Activated CD4-positive, alpha-beta memory T cell treated with anti-CD3 and anti-CD28 coated beads for 36 hours (primary cell): ENCODE measurements around the gene AIMP1. TPM values are rescaled to one million over a fixed set of nuclear protein-coding genes. Genes with fewer than 3 reads are reported as not detected.

Experiments
- CTCF ChIA-PET: fragments of 350-600 bp; sonication (Branson Sonifier 250); formaldehyde crosslinking; loops from one replicate; lab custom pipeline; 2021; ENCODE audit warnings: antibody characterized with exemption, inconsistent platforms; lab: Charles Lee
- POLR2A ChIA-PET: fragments of 350-600 bp; sonication (Branson Sonifier 250); formaldehyde crosslinking; loops from one replicate; lab custom pipeline; 2021; ENCODE audit warnings: antibody characterized with exemption; lab: Charles Lee
- DNase-seq: peaks from one replicate; pipeline ENCODE4 v3.0.0-alpha.2; 2020
- H3K27ac Mint-ChIP-seq: one replicate; pipeline ENCODE4 v1.8.0; 2021; ENCODE audit warnings: mixed read lengths
- H3K27me3 Mint-ChIP-seq: one replicate; pipeline ENCODE4 v1.8.0; 2021; ENCODE audit warnings: mixed read lengths
- H3K36me3 Mint-ChIP-seq: one replicate; pipeline ENCODE4 v1.8.0; 2021; ENCODE audit warnings: mixed read lengths
- H3K4me1 Mint-ChIP-seq: one replicate; pipeline ENCODE4 v1.8.0; 2021; ENCODE audit warnings: low read depth, mixed read lengths
- H3K4me3 Mint-ChIP-seq: one replicate; pipeline ENCODE4 v1.8.0; 2021; ENCODE audit warnings: mild to moderate bottlenecking, mixed read lengths
- H3K9me3 Mint-ChIP-seq: one replicate; pipeline ENCODE4 v1.8.0; 2021; ENCODE audit warnings: mixed read lengths
- intact Hi-C: fragments of 100-400 bp; cut with micrococcal nuclease; formaldehyde crosslinking; loops from one replicate; pipeline ENCODE4 v1.15.1; 2023
- total RNA-seq, 2 experiments: library from RNA; stranded (reverse); gene quantifications; one replicate each; pipeline ENCODE4 v1.2.3, GENCODE V29; 2021

AIMP1 gene
- total RNA-seq, 2 experiments from 2014 or later: 59.2 to 60.1 TPM

DNA sequence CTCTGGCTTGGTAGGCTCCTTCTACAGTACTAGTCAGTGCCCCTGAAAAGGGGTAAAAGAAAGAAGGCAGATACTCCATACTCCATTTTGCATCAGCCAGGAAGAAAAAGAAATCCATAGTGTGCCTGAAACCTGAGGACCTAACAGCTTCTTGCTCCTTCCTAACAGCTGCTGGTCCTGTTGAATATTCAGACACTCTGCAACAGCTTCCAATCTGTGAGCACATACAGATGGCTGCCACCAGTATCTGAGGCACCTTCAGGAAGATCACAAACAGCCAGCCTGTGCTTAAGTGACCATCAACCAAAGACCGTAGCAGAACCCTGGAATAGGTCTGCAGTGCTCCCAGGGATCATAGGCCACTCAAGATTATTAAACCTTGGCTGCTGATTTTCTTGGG lies 47.9 kb downstream of the AIMP1 start:
- no peak overlapping the region for H3K4me3 Mint-ChIP-seq
- ChIA-PET CTCF (interaction anchor here (1.5 kb wide), 1 partner anchor 98 kb away, joined by 3 read pairs; no protein-coding TSS in a partner anchor), POLR2A (interaction anchor here (0.7 kb wide), 1 partner anchor 409 kb away, joined by 3 read pairs; no protein-coding TSS in a partner anchor)
- no peaks in the 10 kb centered on the region for H3K4me1 Mint-ChIP-seq
- DNase-seq: no peak
- intact Hi-C loops: no loop called here
- no peak overlapping the region for H3K27ac Mint-ChIP-seq
- no peaks in the 10 kb centered on the region for H3K36me3 Mint-ChIP-seq
- peaks cover 7% of the 10 kb centered on the region for H3K27me3 Mint-ChIP-seq
- no peaks in the 10 kb centered on the region for H3K9me3 Mint-ChIP-seq

DNA sequence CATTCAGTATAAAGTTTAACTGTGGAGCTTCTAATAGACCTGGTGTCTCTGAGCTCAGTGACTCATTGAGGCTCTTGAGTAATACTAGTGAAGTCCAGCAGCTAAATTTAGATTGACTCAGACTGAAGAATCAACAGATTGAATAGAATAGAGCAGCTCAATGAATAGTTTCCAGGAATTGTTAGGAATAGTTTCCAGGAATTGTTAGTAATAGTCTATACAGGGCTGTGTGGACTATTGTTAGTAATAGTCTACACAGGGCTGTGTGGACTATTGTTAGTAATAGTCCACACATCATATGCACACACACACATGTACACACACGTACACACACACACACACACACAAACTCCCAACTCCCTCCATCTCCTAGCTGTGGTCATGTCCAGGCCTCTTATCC lies 49.3 kb downstream of the AIMP1 start:
- Mint-ChIP-seq H3K36me3 (no peaks in the 10 kb centered on the region), H3K27ac (no peak overlapping the region), H3K9me3 (no peaks in the 10 kb centered on the region), H3K27me3 (peaks cover 9% of the 10 kb centered on the region), H3K4me1 (no peaks in the 10 kb centered on the region), H3K4me3 (no peak overlapping the region)
- POLR2A ChIA-PET: no interaction called here
- intact Hi-C loops: no loop called here
- CTCF ChIA-PET: interaction anchor here (1.5 kb wide), 1 partner anchor 99 kb away, joined by 3 read pairs; no protein-coding TSS in a partner anchor
- DNase-seq: no peak

DNA sequence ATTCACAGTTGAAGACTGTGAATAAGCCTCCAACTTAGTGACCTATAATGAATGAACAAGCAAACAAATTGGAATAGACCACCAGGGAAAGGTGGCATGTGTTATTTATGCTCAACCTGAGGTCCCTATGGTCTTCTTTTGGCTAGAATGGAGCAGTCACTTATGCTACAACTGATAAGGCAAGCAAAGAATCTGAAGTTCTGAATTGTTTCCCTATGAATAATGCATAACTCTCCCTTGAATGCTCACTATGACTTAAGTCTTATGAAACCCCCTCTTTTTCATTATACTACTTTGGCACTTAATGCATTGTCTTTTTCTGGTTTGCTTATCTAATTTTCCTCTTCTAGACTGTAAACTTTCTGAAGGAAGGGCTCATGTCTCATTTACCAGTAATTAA lies 49.7 kb downstream of the AIMP1 start:
- no peak overlapping the region for H3K4me3 Mint-ChIP-seq
- DNase-seq: no peak
- peaks cover 9% of the 10 kb centered on the region for H3K27me3 Mint-ChIP-seq
- no peaks in the 10 kb centered on the region for H3K36me3 Mint-ChIP-seq
- POLR2A ChIA-PET: no interaction called here
- CTCF ChIA-PET: interaction anchor here (1.5 kb wide), 1 partner anchor 99 kb away, joined by 3 read pairs; no protein-coding TSS in a partner anchor
- no peaks in the 10 kb centered on the region for H3K4me1 Mint-ChIP-seq
- H3K27ac Mint-ChIP-seq: no peak overlapping the region
- intact Hi-C loops: no loop called here
- H3K9me3 Mint-ChIP-seq: no peaks in the 10 kb centered on the region

DNA sequence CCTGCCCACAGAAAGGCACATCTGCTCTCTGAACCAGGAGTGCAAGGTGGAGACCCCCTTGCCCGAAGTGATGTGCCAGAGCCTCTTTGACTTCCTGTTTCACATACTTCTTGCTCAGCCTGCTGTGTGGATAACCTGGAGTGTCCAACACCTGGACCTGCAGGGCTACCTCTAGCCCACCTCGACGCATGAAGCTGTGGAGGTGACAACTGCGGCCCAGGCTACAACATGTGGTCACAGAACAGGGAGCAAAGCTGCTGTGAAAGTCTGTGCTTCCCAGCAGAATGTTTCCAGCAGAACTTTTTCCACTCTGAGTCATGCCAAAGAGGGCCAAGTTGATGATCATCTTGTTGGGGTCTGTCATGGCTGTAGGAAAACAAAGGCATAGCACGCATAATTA lies 50.7 kb downstream of the AIMP1 start:
- H3K27me3 Mint-ChIP-seq: peaks cover 9% of the 10 kb centered on the region
- H3K4me3 Mint-ChIP-seq: no peak overlapping the region
- no peaks in the 10 kb centered on the region for H3K4me1 Mint-ChIP-seq
- CTCF ChIA-PET: no interaction called here
- POLR2A ChIA-PET: no interaction called here
- H3K9me3 Mint-ChIP-seq: no peaks in the 10 kb centered on the region
- no peaks in the 10 kb centered on the region for H3K36me3 Mint-ChIP-seq
- intact Hi-C loops: no loop called here
- H3K27ac Mint-ChIP-seq: no peak overlapping the region
- DNase-seq: no peak

DNA sequence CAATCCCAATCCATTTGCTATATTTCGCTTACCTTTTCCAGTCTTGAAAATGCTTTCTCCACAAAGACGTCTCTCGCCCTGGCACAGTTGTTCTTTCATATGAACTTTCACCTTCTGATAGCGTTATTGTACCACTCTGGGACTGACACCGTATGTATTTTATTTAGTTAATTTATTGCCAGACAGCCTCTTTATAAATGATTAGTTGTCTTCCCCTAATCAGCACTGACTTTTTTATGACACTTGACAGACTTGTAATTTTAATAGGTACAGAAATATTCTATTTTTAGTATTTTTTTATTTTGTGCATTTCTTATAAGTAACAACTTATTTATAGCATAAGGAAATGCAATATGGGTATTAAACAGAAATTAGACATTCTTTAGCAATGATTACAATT lies 52.3 kb downstream of the AIMP1 start, which contains the start of gene GIMD1:
TSS of gene GIMD1 (minus strand) at position 101 of the 400 bp plus-strand sequence. CDS start 1,343 bp downstream, outside the sequence.
- ChIA-PET POLR2A (no interaction called here), CTCF (no interaction called here)
- intact Hi-C loops: loop anchor here (1.0 kb wide), 2 partner anchors 134 to 530 kb away; no protein-coding TSS in a partner anchor
- no peak within 1 kb of the TSS for H3K27ac Mint-ChIP-seq
- peaks cover 12% of the 10 kb centered on the region for H3K27me3 Mint-ChIP-seq
- no peaks in the 10 kb centered on the region for H3K9me3 Mint-ChIP-seq
- no peak for DNase-seq
- H3K36me3 Mint-ChIP-seq: no peaks in the 10 kb centered on the region
- no peak within 1 kb of the TSS for H3K4me3 Mint-ChIP-seq
- no peaks in the 10 kb centered on the region for H3K4me1 Mint-ChIP-seq

DNA sequence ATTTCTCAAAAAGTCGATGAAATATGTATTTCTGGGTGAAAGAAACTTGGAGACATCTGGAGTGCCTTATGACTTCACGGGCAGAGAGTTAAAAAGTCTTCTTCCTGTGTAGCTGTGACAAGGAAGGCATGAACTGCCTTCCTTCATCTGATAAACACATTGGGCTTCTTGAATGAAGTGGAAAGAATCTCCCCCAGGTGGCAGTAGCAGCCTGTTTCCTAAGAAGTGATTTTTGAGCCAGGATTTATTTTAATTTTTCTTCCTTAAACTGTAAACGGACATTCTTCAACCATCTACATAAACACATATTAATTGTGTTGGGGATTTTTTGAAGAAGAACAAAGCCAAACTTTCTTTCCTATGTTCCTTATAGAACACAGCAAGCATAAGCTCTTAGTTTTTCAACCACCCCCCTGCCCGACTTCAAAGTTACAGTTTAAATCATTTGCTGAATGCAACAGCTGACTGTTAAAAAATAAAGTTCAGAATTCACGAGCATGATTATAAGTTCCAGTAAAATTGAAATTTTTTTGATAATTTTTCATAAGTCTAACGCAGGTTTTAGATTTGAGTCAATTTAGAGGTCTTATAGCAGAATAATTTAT lies 53.2 kb downstream of the AIMP1 start:
- Mint-ChIP-seq H3K4me1 (no peaks in the 10 kb centered on the region), H3K27ac (no peak overlapping the region), H3K9me3 (no peaks in the 10 kb centered on the region), H3K36me3 (no peaks in the 10 kb centered on the region), H3K4me3 (no peak overlapping the region), H3K27me3 (peaks cover 18% of the 10 kb centered on the region)
- ChIA-PET CTCF (interaction anchor here (0.7 to 2.1 kb wide), 6 partner anchors 10 to 554 kb away, joined by 3 to 8 read pairs (median 4); no protein-coding TSS in a partner anchor), POLR2A (no interaction called here)
- intact Hi-C loops: loop anchor here (1.0 kb wide), 2 partner anchors 133 to 529 kb away; no protein-coding TSS in a partner anchor
- DNase-seq: peak; percentile 11

DNA sequence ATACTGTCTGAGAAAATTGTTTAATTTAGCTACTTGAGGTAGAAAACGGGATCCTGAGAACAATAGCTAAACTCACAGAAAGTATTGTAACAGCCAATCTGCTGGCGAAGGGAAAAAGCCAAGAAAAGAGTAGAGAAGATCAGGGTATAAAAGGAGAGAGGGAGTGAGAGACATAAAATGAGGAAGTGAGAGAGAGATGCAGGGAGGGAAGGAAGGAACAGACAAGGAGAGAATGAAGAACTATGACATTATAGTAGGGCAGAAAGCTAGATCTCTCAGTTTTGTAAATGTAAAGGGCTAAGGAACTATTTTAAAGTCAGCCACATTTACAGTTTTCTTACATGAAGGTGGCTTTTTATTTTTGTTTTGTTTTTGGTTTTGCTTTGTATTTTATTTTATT lies 53.9 kb downstream of the AIMP1 start:
- POLR2A ChIA-PET: no interaction called here
- Mint-ChIP-seq H3K36me3 (no peaks in the 10 kb centered on the region), H3K9me3 (no peaks in the 10 kb centered on the region), H3K27me3 (peaks cover 18% of the 10 kb centered on the region), H3K27ac (no peak overlapping the region), H3K4me3 (no peak overlapping the region), H3K4me1 (no peaks in the 10 kb centered on the region)
- intact Hi-C loops: no loop called here
- DNase-seq: no peak
- CTCF ChIA-PET: interaction anchor here (0.7 to 2.1 kb wide), 5 partner anchors 9 to 134 kb away, joined by 3 to 8 read pairs (median 4); no protein-coding TSS in a partner anchor

DNA sequence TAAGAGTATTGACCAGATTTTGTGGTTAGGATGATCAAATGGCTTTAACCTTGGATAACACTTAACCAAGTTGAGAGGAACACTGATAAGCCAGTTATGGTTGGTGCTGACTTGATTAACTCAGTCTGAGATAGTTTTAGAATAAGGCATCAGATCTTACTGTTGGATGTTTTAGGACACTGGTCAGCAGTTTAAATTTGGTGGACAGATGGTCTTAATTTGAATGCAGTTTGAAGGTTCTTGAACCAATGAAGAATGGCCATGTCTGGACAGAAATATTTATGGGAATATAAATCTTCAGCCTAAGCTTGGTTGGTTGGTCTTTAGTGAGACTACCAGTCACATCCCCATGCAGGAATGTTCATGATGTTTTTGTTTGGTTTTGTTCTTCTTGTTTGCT lies 54.8 kb downstream of the AIMP1 start:
- CTCF ChIA-PET: interaction anchor here (2.1 kb wide), 1 partner anchor 132 kb away, joined by 8 read pairs; no protein-coding TSS in a partner anchor
- no peak for DNase-seq
- Mint-ChIP-seq H3K27me3 (peaks cover 18% of the 10 kb centered on the region), H3K27ac (no peak overlapping the region), H3K4me3 (no peak overlapping the region), H3K4me1 (no peaks in the 10 kb centered on the region), H3K9me3 (no peaks in the 10 kb centered on the region), H3K36me3 (no peaks in the 10 kb centered on the region)
- intact Hi-C loops: no loop called here
- POLR2A ChIA-PET: no interaction called here

DNA sequence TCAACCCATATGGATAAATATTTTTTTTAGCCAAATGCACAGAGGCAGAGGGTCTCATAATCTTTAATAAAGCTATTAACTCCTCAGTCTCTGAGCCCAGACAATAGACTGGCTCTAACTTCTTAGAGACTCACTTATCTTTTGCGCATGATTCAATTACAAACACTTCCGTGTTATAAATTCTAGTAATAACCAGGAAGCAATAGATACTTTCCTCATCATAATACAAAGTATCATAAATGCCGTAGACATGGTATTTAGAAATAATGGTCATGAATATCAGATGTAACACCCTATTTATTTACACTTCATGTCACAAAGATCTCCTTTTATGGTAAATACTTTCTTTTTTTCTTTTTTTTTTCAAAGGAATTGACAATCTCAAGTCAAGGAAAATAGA lies 56.7 kb downstream of the AIMP1 start:
- no peak overlapping the region for H3K27ac Mint-ChIP-seq
- ChIA-PET CTCF (no interaction called here), POLR2A (no interaction called here)
- H3K4me1 Mint-ChIP-seq: no peaks in the 10 kb centered on the region
- H3K9me3 Mint-ChIP-seq: no peaks in the 10 kb centered on the region
- peaks cover 13% of the 10 kb centered on the region for H3K27me3 Mint-ChIP-seq
- no peak for DNase-seq
- H3K36me3 Mint-ChIP-seq: no peaks in the 10 kb centered on the region
- no peak overlapping the region for H3K4me3 Mint-ChIP-seq
- intact Hi-C loops: no loop called here

DNA sequence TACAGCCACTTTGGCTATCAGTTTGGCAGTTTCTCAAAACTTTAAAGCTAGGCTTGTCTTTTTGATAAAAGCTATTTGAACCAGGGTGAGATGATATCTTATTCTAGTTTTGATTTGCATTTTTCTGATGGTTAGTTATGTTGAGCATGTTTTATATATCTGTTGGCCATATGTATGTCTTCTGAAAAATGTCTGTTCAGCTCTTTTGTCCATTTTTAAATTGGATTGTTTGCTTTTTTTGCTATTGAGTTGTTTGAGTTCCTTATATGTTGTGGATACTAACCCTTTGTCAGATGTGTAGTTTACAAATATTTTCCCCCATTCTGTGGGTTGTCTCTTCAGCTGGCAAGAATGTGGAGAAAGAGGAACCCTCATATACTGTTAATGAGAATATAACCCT lies 63.8 kb downstream of the AIMP1 start:
- no peak for DNase-seq
- H3K27me3 Mint-ChIP-seq: peaks cover 4% of the 10 kb centered on the region
- intact Hi-C loops: no loop called here
- no peak overlapping the region for H3K27ac Mint-ChIP-seq
- no peak overlapping the region for H3K4me3 Mint-ChIP-seq
- no peaks in the 10 kb centered on the region for H3K9me3 Mint-ChIP-seq
- H3K4me1 Mint-ChIP-seq: no peaks in the 10 kb centered on the region
- no peaks in the 10 kb centered on the region for H3K36me3 Mint-ChIP-seq
- POLR2A ChIA-PET: no interaction called here
- CTCF ChIA-PET: no interaction called here

DNA sequence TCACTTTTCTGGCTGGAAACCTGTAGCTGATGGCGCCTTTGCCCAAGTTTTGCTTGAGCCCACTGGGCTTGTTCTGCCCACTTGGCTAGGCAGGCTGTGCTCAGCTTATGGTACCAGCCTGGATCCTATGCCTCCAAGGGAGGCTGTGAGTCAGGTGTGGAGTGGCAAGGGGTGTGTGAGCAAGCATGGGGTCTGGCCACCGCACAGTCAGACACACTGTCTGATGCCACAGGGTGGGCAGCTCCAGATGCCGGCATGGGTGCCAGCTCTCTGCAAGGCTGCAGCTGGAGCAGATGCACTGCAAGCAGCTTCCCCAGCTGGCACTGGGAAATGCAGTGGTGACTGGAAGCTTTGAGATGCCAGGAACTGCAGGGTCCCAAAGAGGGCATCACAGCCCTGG lies 68.5 kb downstream of the AIMP1 start:
- ChIA-PET CTCF (interaction anchor here (0.7 to 2.3 kb wide), 2 partner anchors 15 to 131 kb away, joined by 3 to 8 read pairs; no protein-coding TSS in a partner anchor), POLR2A (no interaction called here)
- Mint-ChIP-seq H3K4me1 (no peaks in the 10 kb centered on the region), H3K27me3 (peaks cover 5% of the 10 kb centered on the region), H3K27ac (no peak overlapping the region), H3K9me3 (no peaks in the 10 kb centered on the region), H3K36me3 (no peaks in the 10 kb centered on the region), H3K4me3 (no peak overlapping the region)
- no peak for DNase-seq
- intact Hi-C loops: no loop called here

DNA sequence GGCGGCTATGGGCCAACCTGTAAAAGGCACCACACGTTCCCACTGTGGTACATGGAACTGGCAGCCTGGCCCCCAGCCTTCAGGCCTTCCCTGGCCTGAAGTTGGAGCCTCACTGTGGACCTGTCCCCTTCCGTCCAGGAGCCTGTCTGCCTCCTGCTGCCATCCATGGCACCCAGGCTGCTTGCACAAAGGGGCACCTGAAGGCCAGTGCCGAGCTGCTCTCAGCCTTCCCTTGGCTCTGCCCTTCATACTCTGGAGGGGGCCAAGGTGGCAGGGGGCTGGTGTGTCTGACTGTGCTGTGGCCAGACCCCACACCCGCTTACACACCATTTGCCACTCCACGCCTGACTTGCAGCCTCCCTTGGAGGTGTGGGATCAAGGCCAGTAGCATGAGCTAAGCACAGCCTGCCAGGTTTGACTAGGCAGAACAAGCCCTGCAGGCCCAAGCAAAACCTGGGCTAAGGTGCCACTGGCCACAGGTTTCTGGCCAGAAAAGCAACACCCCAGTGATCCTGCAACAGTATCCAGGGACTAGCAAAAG lies 69.6 kb downstream of the AIMP1 start:
- DNase-seq: no peak
- Mint-ChIP-seq H3K4me3 (no peak overlapping the region), H3K9me3 (no peaks in the 10 kb centered on the region), H3K27me3 (peaks cover 5% of the 10 kb centered on the region), H3K4me1 (no peaks in the 10 kb centered on the region), H3K27ac (no peak overlapping the region), H3K36me3 (no peaks in the 10 kb centered on the region)
- intact Hi-C loops: no loop called here
- ChIA-PET CTCF (interaction anchor here (0.6 kb wide), 1 partner anchor 16 kb away, joined by 3 read pairs; no protein-coding TSS in a partner anchor), POLR2A (no interaction called here)
